VCaP (cell line): ENCODE data around the gene RAI1.
"Not testable (repeated sequence)": the region's sequence is repeated elsewhere in the genome, so short reads cannot be mapped to it uniquely, and the experiment has no call there.

Source experiments
- H3K27ac ChIP-seq: fragments of 450-650 bp; 2 replicates; pipeline ENCODE4 v1.5.1; 2017
- CTCF ChIP-seq: fragments of 450-650 bp; conservative IDR thresholded peaks from 2 replicates; pipeline ENCODE4 v1.5.1; 2017; ENCODE audit warnings: mild to moderate bottlenecking, moderate library complexity

Gene RAI1

GRCh38 chr17:17641621-17642409 is 39.4 kb upstream of the RAI1 start:
- H3K27ac ChIP-seq, result no peak overlapping the region
- peak; percentile 85 for TF ChIP-seq CTCF

- not testable (repeated sequence) for H3K27ac ChIP-seq
These were observed 36.1 kb upstream of the RAI1 start for GRCh38 chr17:17645148-17645547.

GRCh38 chr17:17645961-17646360 is 35.3 kb upstream of the RAI1 start:
- no peak for TF ChIP-seq CTCF

GRCh38 chr17:17647524-17648178 is 33.6 kb upstream of the RAI1 start:
- no peak for TF ChIP-seq CTCF
- no peak overlapping the region for H3K27ac ChIP-seq

More at GRCh38 chr17:17645961-17646360, 35.3 kb upstream of the RAI1 start:
- H3K27ac ChIP-seq, result no peak overlapping the region

GRCh38 chr17:17648762-17649161 is 32.5 kb upstream of the RAI1 start:
- H3K27ac ChIP-seq, result no peak overlapping the region
- no peak for TF ChIP-seq CTCF

- no peak overlapping the region for H3K27ac ChIP-seq
- no peak for TF ChIP-seq CTCF
These were observed 30.3 kb upstream of the RAI1 start for GRCh38 chr17:17650959-17651358.

GRCh38 chr17:17653343-17653742 is 27.9 kb upstream of the RAI1 start:
- no peak for TF ChIP-seq CTCF
- H3K27ac ChIP-seq, result no peak overlapping the region

GRCh38 chr17:17659340-17659739 is 21.9 kb upstream of the RAI1 start:
- no peak for TF ChIP-seq CTCF
- no peak overlapping the region for H3K27ac ChIP-seq
